MCF 10A (cell line): ENCODE results near the gene PHF11. TPM values are rescaled to one million over a fixed set of nuclear protein-coding genes. Genes with fewer than 3 reads are reported as not detected.

Experiments used
- BruUV-seq: library from RNA; stranded (reverse); fragments of 400-500 nt; replicated peaks from 2 replicates; lab custom pipeline; 2021; lab: Mats Ljungman, UMichigan
- CTCF ChIA-PET: fragments of 300-600 bp; sonication (Branson Sonifier 250); formaldehyde crosslinking; extraction: SDS; loops from one replicate; lab custom pipeline; 2021; ENCODE audit warnings: antibody characterized with exemption, inconsistent platforms; lab: Yijun Ruan, JAX
- POLR2A ChIA-PET: fragments of 300-600, 350-650 bp; sonication (Branson Sonifier 250); formaldehyde crosslinking; extraction: SDS; loops from one replicate; lab custom pipeline; 2020; ENCODE audit warnings: antibody characterized with exemption, inconsistent platforms; lab: Yijun Ruan, JAX
- DNase-seq: peaks from one replicate; pipeline ENCODE4 v3.0.0-alpha.2; 2018; ENCODE audit not compliant: unreplicated experiment
- H3K27ac Mint-ChIP-seq: one replicate; pipeline ENCODE4 v1.8.0; 2022; ENCODE audit warnings: mild to moderate bottlenecking, low read depth, mixed read lengths; ENCODE audit not compliant: unreplicated experiment
- H3K27me3 Mint-ChIP-seq: one replicate; pipeline ENCODE4 v1.8.0; 2022; ENCODE audit warnings: mixed read lengths; ENCODE audit not compliant: insufficient read depth, unreplicated experiment
- H3K36me3 Mint-ChIP-seq: one replicate; pipeline ENCODE4 v1.8.0; 2022; ENCODE audit warnings: mild to moderate bottlenecking, moderate library complexity, mixed read lengths; ENCODE audit not compliant: insufficient read depth, unreplicated experiment
- H3K4me1 Mint-ChIP-seq: one replicate; pipeline ENCODE4 v1.8.0; 2022; ENCODE audit warnings: mixed read lengths; ENCODE audit not compliant: insufficient read depth, unreplicated experiment
- H3K4me3 Mint-ChIP-seq: one replicate; pipeline ENCODE4 v1.8.0; 2022; ENCODE audit warnings: mild to moderate bottlenecking, moderate library complexity, mixed read lengths; ENCODE audit not compliant: unreplicated experiment
- H3K9me3 Mint-ChIP-seq: one replicate; pipeline ENCODE4 v1.8.0; 2022; ENCODE audit warnings: mixed read lengths; ENCODE audit not compliant: unreplicated experiment
- intact Hi-C: fragments of 100-400 bp; cut with micrococcal nuclease; formaldehyde crosslinking; loops from 2 replicates; pipeline ENCODE4 v1.14.1; 2022
- total RNA-seq: library from RNA; stranded (reverse); gene quantifications from 2 replicates; pipeline ENCODE4 v1.2.3, GENCODE V29; 2022
- TF ChIP-seq, protein P1 (sequence below): fragments of 200-600 bp; IDR thresholded peaks from one replicate; pipeline ENCODE4 v1.8.0; 2022; ENCODE audit warnings: antibody characterized with exemption, mild to moderate bottlenecking; ENCODE audit not compliant: unreplicated experiment

Gene PHF11
- total RNA-seq, 1 experiment from 2014 or later = 17.9 TPM

DNA sequence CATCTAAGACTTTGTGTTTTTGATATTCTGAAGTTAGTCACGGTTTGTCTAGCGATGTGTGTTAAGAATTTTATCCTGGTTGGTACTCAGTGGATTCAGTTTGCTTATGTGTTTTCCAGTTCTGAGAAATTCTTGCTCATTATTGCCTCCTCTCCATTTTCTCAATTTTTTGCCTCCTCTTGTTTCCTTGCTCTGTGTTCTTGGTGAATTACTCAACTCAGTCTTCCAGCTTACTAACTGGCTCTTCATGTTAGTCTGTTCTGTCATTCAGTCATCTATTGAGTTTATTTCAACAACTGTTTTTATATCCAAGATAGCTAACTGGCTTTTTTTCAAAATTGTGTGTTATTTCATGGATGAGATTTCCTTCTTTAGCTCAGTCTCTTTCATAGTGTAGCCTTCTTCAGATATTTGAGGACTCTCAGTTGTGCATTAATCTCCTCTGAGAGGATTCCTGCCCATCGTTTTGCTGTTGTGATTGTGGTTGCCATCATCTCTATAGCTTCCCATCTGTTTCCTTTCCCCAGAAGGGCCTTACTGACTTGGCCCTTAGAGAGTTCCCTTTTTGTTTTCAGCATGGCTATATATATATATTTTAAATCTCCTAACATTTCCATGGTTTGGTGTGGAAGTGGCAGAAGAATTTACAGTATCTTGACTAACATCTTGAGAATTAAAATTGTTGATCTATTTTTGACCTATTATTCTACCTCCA, 45.5 kb upstream of the PHF11 start:
- CTCF ChIA-PET = interaction anchor here (0.6 kb wide), 1 partner anchor 31 kb away, joined by 8 read pairs; no protein-coding TSS in a partner anchor
- no peak for DNase-seq
- intact Hi-C loops = no loop called here
- no peaks in the 10 kb centered on the region for H3K27me3 Mint-ChIP-seq
- H3K36me3 Mint-ChIP-seq = peaks cover 11% of the 10 kb centered on the region
- POLR2A ChIA-PET = interaction anchor here (1.5 kb wide), 1 partner anchor 11 kb away, joined by 3 read pairs; no protein-coding TSS in a partner anchor
- no peaks in the 10 kb centered on the region for H3K9me3 Mint-ChIP-seq
- TF ChIP-seq, protein P1, sequence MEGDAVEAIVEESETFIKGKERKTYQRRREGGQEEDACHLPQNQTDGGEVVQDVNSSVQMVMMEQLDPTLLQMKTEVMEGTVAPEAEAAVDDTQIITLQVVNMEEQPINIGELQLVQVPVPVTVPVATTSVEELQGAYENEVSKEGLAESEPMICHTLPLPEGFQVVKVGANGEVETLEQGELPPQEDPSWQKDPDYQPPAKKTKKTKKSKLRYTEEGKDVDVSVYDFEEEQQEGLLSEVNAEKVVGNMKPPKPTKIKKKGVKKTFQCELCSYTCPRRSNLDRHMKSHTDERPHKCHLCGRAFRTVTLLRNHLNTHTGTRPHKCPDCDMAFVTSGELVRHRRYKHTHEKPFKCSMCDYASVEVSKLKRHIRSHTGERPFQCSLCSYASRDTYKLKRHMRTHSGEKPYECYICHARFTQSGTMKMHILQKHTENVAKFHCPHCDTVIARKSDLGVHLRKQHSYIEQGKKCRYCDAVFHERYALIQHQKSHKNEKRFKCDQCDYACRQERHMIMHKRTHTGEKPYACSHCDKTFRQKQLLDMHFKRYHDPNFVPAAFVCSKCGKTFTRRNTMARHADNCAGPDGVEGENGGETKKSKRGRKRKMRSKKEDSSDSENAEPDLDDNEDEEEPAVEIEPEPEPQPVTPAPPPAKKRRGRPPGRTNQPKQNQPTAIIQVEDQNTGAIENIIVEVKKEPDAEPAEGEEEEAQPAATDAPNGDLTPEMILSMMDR = no peak
- H3K4me1 Mint-ChIP-seq = peaks cover 13% of the 10 kb centered on the region
- no TSS peak for BruUV-seq
- H3K4me3 Mint-ChIP-seq = no peak overlapping the region
- H3K27ac Mint-ChIP-seq = no peak overlapping the region

DNA sequence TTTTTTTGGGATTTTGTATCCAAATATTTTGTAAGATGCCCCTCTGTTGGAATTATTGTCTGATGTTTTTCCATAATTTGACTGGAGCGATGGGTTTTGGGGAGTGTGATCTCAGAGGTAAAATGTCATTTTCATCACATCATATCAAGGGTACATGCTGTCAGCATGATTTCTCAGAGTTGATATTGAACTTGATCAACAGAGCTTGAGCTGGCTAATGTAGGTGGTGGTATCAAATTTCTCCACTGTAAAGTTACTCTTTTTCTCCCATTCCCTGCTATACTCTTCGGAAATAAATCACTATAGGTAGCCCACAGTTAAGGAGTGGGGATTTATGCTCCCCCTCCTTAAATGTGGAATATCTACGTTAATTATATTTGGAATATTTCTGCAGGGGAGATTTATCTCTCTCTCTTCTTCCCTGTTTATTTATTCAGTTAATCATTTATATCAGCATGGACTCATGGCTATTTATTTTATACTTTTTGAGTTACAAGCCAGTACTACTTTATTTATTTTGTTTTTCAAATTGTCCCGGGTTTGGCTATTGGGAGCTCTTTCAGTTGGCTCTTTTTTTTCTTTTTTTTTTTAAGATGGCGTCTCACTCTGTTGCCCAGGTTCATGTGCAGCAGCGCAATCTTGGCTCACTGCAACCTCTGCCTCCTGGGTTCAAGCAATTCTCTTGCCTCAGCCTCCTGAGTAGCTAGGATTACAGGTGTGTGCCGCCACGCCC, 42.9 kb upstream of the PHF11 start:
- ChIA-PET POLR2A (interaction anchor here (0.6 to 3.7 kb wide), 2 partner anchors 8 to 154 kb away, joined by 3 to 27 read pairs; partner anchors contain the start of genes CAB39L and SETDB2), CTCF (interaction anchor here (0.6 to 1.7 kb wide), 5 partner anchors 8 to 212 kb away, joined by 3 to 5 read pairs (median 3); partner anchors contain the start of gene SETDB2)
- peaks cover 11% of the 10 kb centered on the region for H3K36me3 Mint-ChIP-seq
- intact Hi-C loops = no loop called here
- no peak for DNase-seq
- TF ChIP-seq, protein P1 = no peak
- peaks cover 6% of the 10 kb centered on the region for H3K4me1 Mint-ChIP-seq
- no peaks in the 10 kb centered on the region for H3K9me3 Mint-ChIP-seq
- BruUV-seq = no TSS peak
- H3K27me3 Mint-ChIP-seq = no peaks in the 10 kb centered on the region
- H3K4me3 Mint-ChIP-seq = no peak overlapping the region
- H3K27ac Mint-ChIP-seq = no peak overlapping the region

DNA sequence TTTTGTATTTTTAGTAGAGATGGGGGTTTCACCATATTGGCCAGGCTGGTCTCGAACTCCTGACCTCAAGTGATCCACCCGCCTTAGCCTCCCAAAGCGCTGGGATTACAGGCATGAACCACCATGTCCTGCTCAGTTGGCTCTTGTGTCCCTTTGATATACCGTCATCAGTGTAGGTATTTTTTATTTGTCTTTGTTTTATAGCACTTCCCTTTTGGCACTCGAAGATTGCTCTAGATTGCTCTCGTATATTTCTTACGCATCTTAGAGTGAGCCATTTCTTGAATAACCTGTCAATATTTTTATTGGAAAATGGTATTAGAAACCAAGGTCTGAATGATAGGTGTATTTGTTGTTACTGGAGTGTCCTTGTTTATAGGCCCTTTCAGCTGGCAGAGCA, 42.3 kb upstream of the PHF11 start:
- Mint-ChIP-seq H3K4me3 (no peak overlapping the region), H3K27ac (no peak overlapping the region), H3K36me3 (peaks cover 11% of the 10 kb centered on the region), H3K9me3 (no peaks in the 10 kb centered on the region), H3K27me3 (no peaks in the 10 kb centered on the region), H3K4me1 (peaks cover 6% of the 10 kb centered on the region)
- POLR2A ChIA-PET = interaction anchor here (0.6 to 3.7 kb wide), 3 partner anchors 9 to 153 kb away, joined by 3 to 27 read pairs (median 3); partner anchors contain the start of genes CAB39L and SETDB2
- CTCF ChIA-PET = interaction anchor here (0.8 to 1.7 kb wide), 2 partner anchors 9 to 38 kb away, joined by 3 to 5 read pairs; partner anchors contain the start of gene SETDB2
- TF ChIP-seq, protein P1 = no peak
- DNase-seq = no peak
- intact Hi-C loops = no loop called here
- BruUV-seq = no TSS peak
